Astrocyte of the spinal cord (primary cell): Measurements from ENCODE around the gene ZNF672.

Experiments
- DNase-seq: peaks from one replicate; pipeline ENCODE4 v3.0.0; 2011; ENCODE audit warnings: low read depth, low spot score
- H3K4me3 ChIP-seq: 2 replicates; pipeline ENCODE4 v1.5.1; 2011; ENCODE audit warnings: low read depth, mild to moderate bottlenecking, low read length, moderate library complexity
- in situ Hi-C: cut with HindIII; loops from 2 replicates; pipeline ENCODE4 v1.10.0; 2017; ENCODE audit warnings: low sequenced_read_pairs
- TF ChIP-seq, protein P1 (sequence below): IDR thresholded peaks from 2 replicates; pipeline ENCODE4 v1.5.1; 2012; ENCODE audit warnings: low read depth, mild to moderate bottlenecking, low read length, inconsistent platforms

The ZNF672 gene

DNA sequence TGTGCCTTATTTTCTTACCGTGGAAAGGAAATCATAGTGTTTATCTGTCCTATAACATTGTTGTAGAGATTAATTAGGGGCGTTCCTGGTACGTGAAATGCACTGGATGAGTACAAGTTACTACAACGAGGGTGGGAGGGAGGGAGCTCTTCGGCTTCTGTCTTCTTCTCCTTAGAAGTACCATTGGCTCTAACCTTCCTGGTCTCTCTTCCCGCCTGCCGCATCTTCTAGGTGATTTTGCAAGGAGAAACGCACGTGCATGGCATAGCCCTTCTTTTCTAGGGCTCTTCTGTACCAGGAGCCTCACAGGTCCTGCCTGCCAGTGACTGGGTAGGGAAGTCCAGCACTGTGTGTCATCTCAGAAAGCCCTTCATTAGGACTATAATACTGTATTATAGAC lies 29.1 kb upstream of the ZNF672 start:
- in situ Hi-C loops = no loop called here
- TF ChIP-seq, protein P1, sequence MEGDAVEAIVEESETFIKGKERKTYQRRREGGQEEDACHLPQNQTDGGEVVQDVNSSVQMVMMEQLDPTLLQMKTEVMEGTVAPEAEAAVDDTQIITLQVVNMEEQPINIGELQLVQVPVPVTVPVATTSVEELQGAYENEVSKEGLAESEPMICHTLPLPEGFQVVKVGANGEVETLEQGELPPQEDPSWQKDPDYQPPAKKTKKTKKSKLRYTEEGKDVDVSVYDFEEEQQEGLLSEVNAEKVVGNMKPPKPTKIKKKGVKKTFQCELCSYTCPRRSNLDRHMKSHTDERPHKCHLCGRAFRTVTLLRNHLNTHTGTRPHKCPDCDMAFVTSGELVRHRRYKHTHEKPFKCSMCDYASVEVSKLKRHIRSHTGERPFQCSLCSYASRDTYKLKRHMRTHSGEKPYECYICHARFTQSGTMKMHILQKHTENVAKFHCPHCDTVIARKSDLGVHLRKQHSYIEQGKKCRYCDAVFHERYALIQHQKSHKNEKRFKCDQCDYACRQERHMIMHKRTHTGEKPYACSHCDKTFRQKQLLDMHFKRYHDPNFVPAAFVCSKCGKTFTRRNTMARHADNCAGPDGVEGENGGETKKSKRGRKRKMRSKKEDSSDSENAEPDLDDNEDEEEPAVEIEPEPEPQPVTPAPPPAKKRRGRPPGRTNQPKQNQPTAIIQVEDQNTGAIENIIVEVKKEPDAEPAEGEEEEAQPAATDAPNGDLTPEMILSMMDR = no peak
- DNase-seq = no peak
- no peak overlapping the region for H3K4me3 ChIP-seq

- in situ Hi-C loops = no loop called here
- H3K4me3 ChIP-seq = no peak overlapping the region
- DNase-seq = no peak
- TF ChIP-seq, protein P1 = no peak
Observed at GRCh38 chr1:248810000-248810726, 27.9 kb upstream of the ZNF672 start.

GRCh38 chr1:248810727-248811513 lies 27.1 kb upstream of the ZNF672 start:
- in situ Hi-C loops = no loop called here
- peak; percentile 22 for DNase-seq
- TF ChIP-seq, protein P1 = no peak
- no peak overlapping the region for H3K4me3 ChIP-seq

DNA sequence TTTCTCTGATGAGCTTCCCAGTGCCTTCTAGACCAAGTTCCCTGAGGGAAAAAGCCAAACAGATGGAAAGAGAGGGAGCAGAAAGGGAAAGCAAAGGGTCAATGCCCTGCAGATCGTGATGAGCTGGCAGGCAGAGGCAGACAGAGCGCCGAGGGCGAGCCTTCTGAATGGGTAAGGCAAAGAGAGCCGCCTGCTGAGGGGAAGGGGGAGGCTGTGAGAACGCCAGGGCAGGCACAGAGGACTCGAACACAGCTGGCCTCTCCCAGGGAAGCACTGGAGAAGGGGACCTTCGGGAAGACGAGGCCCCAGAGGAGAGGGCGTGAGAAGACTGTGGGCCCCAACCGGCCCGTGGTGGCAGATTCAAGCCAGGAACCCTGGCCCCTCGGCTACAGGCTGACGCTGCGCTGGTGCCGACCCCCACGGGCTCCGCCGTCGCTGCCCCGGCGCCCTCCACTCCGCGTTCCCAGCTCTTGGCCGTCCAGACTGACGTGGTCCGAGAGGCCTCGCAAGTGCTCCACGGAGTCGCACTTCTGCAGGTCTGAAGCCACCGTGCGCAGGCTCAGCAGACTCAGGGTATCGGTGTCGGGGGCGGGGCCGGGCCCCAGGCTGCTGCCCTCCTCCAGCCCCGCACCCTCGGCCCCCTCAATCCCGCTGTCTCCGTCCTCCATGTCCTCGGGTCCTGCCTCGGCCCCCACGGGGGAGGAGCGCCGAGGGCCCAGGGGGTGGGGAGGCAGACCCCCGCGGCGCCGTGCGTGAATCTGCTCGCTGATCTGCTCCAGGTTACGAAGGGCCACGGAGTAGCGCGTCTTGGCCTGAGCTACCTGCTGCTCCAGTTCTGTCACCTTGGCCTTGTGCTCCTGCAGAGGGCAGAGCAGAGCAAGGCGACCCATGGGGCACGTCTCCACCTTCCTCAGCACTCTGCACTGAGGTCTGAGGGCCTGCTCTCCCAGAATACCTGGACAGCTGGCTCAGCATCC lies 26.2 kb upstream of the ZNF672 start:
- H3K4me3 ChIP-seq = no peak overlapping the region
- DNase-seq = no peak
- in situ Hi-C loops = no loop called here
- TF ChIP-seq, protein P1 = no peak

- in situ Hi-C loops = no loop called here
- H3K4me3 ChIP-seq = no peak overlapping the region
- DNase-seq = no peak
- TF ChIP-seq, protein P1 = no peak
Observed at GRCh38 chr1:248812736-248813425, 25.1 kb upstream of the ZNF672 start.
